K562 (cell line): ENCODE measurements around the gene RNF214. TPM values are rescaled to one million over a fixed set of nuclear protein-coding genes. Genes with fewer than 3 reads are reported as not detected.

Experiments
- ATF6 ChIP-seq: sonication (generic); formaldehyde crosslinking; IDR thresholded peaks from 2 replicates; pipeline ENCODE4 v1.4.0; 2020; ENCODE audit warnings: mild to moderate bottlenecking, missing genetic modification reagents
- BRD9 ChIP-seq: fragments of 450-650 bp; IDR thresholded peaks from 2 replicates; pipeline ENCODE4 v1.6.1; 2018; ENCODE audit warnings: low read depth; ENCODE audit not compliant: partially characterized antibody
- CGGBP1 ChIP-seq: fragments of 250-450 bp; sonication (Bioruptor Pico); IDR thresholded peaks from 2 replicates; pipeline ENCODE4 v1.9.0; 2021; ENCODE audit warnings: mild to moderate bottlenecking
- CHD2 ChIP-seq: IDR thresholded peaks from 2 replicates; pipeline ENCODE4 v1.6.1; 2011; ENCODE audit warnings: low read depth, low read length
- CTBP1 ChIP-seq: fragments of 450-650 bp; IDR thresholded peaks from 2 replicates; pipeline ENCODE4 v1.6.1; 2016; ENCODE audit warnings: borderline replicate concordance
- DPF2 ChIP-seq: fragments of 450-650 bp; IDR thresholded peaks from 2 replicates; pipeline ENCODE4 v1.6.1; 2016
- E2F5 ChIP-seq: sonication (generic); formaldehyde crosslinking; IDR thresholded peaks from 2 replicates; pipeline ENCODE4 v1.8.0; 2022; ENCODE audit warnings: mild to moderate bottlenecking, missing genetic modification reagents
- GABPA ChIP-seq: fragments of 200-800 bp; sonication (Bioruptor generic); conservative IDR thresholded peaks from 2 replicates; pipeline ENCODE4 v1.6.1; 2016; ENCODE audit warnings: low read depth, missing genetic modification characterization, missing compliant biosample characterization
- HBP1 ChIP-seq: fragments of 450-650 bp; formaldehyde crosslinking; IDR thresholded peaks from 2 replicates; pipeline ENCODE4 v1.4.0; 2022; ENCODE audit warnings: missing genetic modification characterization
- IRF1 ChIP-seq: sonication (generic); formaldehyde crosslinking; IDR thresholded peaks from 2 replicates; pipeline ENCODE4 v1.8.0; 2022; ENCODE audit warnings: missing genetic modification reagents, mild to moderate bottlenecking, borderline replicate concordance
- MEF2A ChIP-seq: IDR thresholded peaks from 2 replicates; pipeline ENCODE4 v1.6.1; 2011; ENCODE audit warnings: low read depth, mild to moderate bottlenecking, low read length, moderate library complexity; ENCODE audit not compliant: control insufficient read depth
- NFYB ChIP-seq: IDR thresholded peaks from 2 replicates; pipeline ENCODE4 v1.6.1; 2011; ENCODE audit warnings: mild to moderate bottlenecking, moderate library complexity; ENCODE audit not compliant: insufficient read length; ENCODE audit errors: extremely low read depth
- PHF20 ChIP-seq: fragments of 450-650 bp; IDR thresholded peaks from 2 replicates; pipeline ENCODE4 v1.6.1; 2018; ENCODE audit not compliant: partially characterized antibody
- RBBP5 ChIP-seq: fragments of 200-600 bp; sonication (generic); IDR thresholded peaks from 2 replicates; pipeline ENCODE4 v1.6.1; 2012; ENCODE audit warnings: borderline replicate concordance, mild to moderate bottlenecking, low read length, control low read depth, inconsistent platforms; ENCODE audit not compliant: insufficient read depth, poor library complexity, severe bottlenecking
- RBM15 ChIP-seq: fragments of 200-400 bp; formaldehyde crosslinking; IDR thresholded peaks from 2 replicates; pipeline ENCODE4 v1.6.1; 2018; ENCODE audit warnings: mild to moderate bottlenecking, low read length, moderate library complexity; ENCODE audit not compliant: insufficient read depth
- RBM34 ChIP-seq: fragments of 200-400 bp; formaldehyde crosslinking; IDR thresholded peaks from 2 replicates; pipeline ENCODE4 v1.6.1; 2018; ENCODE audit warnings: low read length, borderline replicate concordance; ENCODE audit not compliant: insufficient read depth
- TCF7 ChIP-seq: sonication (generic); IDR thresholded peaks from 2 replicates; pipeline ENCODE4 v1.6.1; 2016; ENCODE audit warnings: antibody characterized with exemption, borderline replicate concordance
- ZFX ChIP-seq: sonication (generic); formaldehyde crosslinking; IDR thresholded peaks from 2 replicates; pipeline ENCODE4 v1.8.0; 2022; ENCODE audit warnings: mild to moderate bottlenecking, missing genetic modification reagents, moderate library complexity
- ZNF324 ChIP-seq: fragments of 250-450 bp; sonication (Bioruptor Pico); IDR thresholded peaks from 2 replicates; pipeline ENCODE4 v1.4.0; 2020; ENCODE audit warnings: mild to moderate bottlenecking
- ZNF561 ChIP-seq: fragments of 450-650 bp; formaldehyde crosslinking; conservative IDR thresholded peaks from 2 replicates; pipeline ENCODE4 v1.4.0; 2020; ENCODE audit warnings: mild to moderate bottlenecking, moderate library complexity
- ZNF696 ChIP-seq: fragments of 250-450 bp; sonication (Bioruptor Pico); conservative IDR thresholded peaks from 2 replicates; pipeline ENCODE4 v1.4.0; 2020; ENCODE audit warnings: mild to moderate bottlenecking, moderate library complexity
- ZNF707 ChIP-seq: fragments of 250-450 bp; sonication (Bioruptor Pico); conservative IDR thresholded peaks from 2 replicates; pipeline ENCODE4 v1.8.0; 2022; ENCODE audit warnings: inconsistent platforms, mild to moderate bottlenecking, moderate library complexity
- polyA plus RNA-seq, 8 experiments: library from polyadenylated mRNA; depleted of rRNA in 4 of 8; stranded (reverse) in 5 of 8; unstranded in 3 of 8; fragments of >200 nt; fragmentation: Nextera tagmentation in 2 of 8; fragmentation: Illumina TruSeq in 1 of 8; extraction: Ambion mirVana in 2 of 8; extraction: Trizol in 1 of 8; gene quantifications; 2 replicates each; pipeline versions ENCODE4 v1.2.1 to v1.2.3, GENCODE V29; 2011 to 2014; ENCODE audit warnings: inconsistent platforms in 1 of 8, missing spikeins in 1 of 8
- total RNA-seq, 7 experiments: library from RNA; depleted of rRNA in 6 of 7; stranded (reverse); fragments of >200 nt in 6 of 7; fragmentation: Illumina TruSeq in 2 of 7; extraction: Trizol in 2 of 7; gene quantifications; 2 replicates each; pipeline versions ENCODE4 v1.2.1 to v1.2.3, GENCODE V29; 2011 to 2021; ENCODE audit warnings: low replicate concordance in 1 of 7

RNF214 gene
- total and polyA plus RNA-seq, 9 of the 15 experiments (the other 6 are each of a cell fraction or from before 2014, with no cell fraction given), result 6.6 to 24.8 (median 11.9) TPM

DNA sequence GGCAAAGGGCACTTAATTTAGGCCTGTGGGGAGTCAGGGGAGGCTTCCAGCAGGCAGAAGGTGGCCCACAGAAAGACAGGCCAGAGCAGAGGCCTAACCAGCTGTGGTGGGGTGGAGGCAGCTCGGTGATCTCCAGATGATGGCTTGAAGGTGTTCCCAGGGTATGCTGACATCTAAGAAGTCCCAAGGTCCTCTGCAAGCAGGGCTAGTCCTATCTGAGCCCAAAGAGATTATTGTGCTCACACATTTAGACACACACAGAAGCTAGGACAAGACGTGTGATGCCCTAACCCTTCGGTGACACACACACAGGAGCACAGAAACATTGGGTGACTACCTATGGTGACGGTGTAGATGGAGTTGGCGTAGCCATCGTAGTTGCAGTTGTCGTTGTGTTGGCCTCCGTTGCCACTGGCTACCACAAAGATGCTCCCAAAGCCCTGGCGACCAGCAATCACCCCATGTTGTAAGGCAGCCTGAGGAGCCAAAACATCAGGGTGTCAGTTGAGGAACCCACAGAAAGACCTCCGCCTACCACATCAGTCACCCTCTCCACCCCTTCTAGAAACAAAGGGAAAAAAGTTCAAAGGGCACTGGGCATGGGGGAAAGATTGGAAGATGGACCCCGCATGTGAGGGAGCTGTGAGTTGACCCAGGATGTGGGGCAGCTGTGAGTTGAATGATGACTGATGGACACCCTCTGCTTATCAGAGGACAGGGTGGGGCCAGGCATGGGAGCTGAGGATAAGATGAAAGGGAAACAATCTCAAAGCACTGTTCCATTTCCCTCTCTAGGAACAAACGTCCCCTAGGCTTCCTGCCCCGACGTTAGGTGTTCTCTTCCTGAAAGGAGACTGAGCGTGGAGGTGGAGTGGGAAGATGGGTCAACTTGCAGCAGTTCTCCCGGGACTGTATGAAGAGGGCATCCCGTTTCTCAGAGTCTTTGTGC, 8.5 kb upstream of the RNF214 start (continued):
- TF ChIP-seq TCF7, result peak; percentile 85
- no peak for TF ChIP-seq IRF1 (CRISPR knock-in tag)
- no peak for TF ChIP-seq ATF6
- no peak for TF ChIP-seq HBP1 (CRISPR knock-in tag)
- TF ChIP-seq ZNF707 (CRISPR knock-in tag), result no peak
- peak; percentile 94 for TF ChIP-seq DPF2
- TF ChIP-seq ZFX, result no peak
- peak; percentile 96 for TF ChIP-seq CTBP1
- no peak for TF ChIP-seq CGGBP1 (CRISPR knock-in tag)
- no peak for TF ChIP-seq ZNF324
- no peak for TF ChIP-seq ZNF561 (CRISPR knock-in tag)
- TF ChIP-seq RBM15, result no peak
- no peak for TF ChIP-seq RBM34
- TF ChIP-seq ZNF696 (CRISPR knock-in tag), result no peak
- no peak for TF ChIP-seq BRD9
- no peak for TF ChIP-seq PHF20
- TF ChIP-seq RBBP5, result no peak
- no peak for TF ChIP-seq GABPA (tag)
- peak; percentile 43; the same call in 1 of the 2 replicates for TF ChIP-seq MEF2A
- TF ChIP-seq CHD2, result no peak
- 0 out of 2 replicates have a peak, but pooled peaks have one; percentile 39 for TF ChIP-seq E2F5 (CRISPR knock-in tag)
- TF ChIP-seq NFYB, result no peak
